Neural cell (in vitro differentiated cells): ENCODE measurements around the gene MPI. TPM values are rescaled to one million over a fixed set of nuclear protein-coding genes. Genes with fewer than 3 reads are reported as not detected.
A peak's percentile ranks its signal among the peaks of the same experiment; 100 is the strongest.
"Not testable (repeated sequence)": the region's sequence is repeated elsewhere in the genome, so short reads cannot be mapped to it uniquely, and the experiment has no call there.

Experiments
- H2AFZ ChIP-seq: fragments of 200-600, 300-800 bp; sonication (generic), shearing (Covaris generic); 2 replicates; pipeline ENCODE4 v1.6.0; 2014; ENCODE audit warnings: low read depth, mild to moderate bottlenecking, antibody characterized with exemption, low read length, moderate library complexity
- H3F3A ChIP-seq: fragments of 200-600 bp; shearing (Covaris generic); 2 replicates; pipeline ENCODE4 v1.6.1; 2016; ENCODE audit warnings: mild to moderate bottlenecking, moderate library complexity, mixed read lengths, antibody characterized with exemption, low read length; ENCODE audit not compliant: insufficient read depth, poor library complexity, severe bottlenecking
- H3K27ac ChIP-seq: fragments of 200-600, 300-800 bp; sonication (generic), shearing (Covaris generic); 2 replicates; pipeline ENCODE4 v1.5.1; 2014; ENCODE audit warnings: mild to moderate bottlenecking, low read length, moderate library complexity
- H3K27me3 ChIP-seq: fragments of 300-800, 200-600 bp; sonication (generic), shearing (Covaris generic); 2 replicates; pipeline ENCODE4 v1.6.0; 2014; ENCODE audit warnings: mild to moderate bottlenecking, low read depth, low read length, moderate library complexity; ENCODE audit not compliant: insufficient read depth
- H3K36me3 ChIP-seq: fragments of 300-800, 200-600 bp; sonication (generic), shearing (Covaris generic); 2 replicates; pipeline ENCODE4 v1.5.1; 2014; ENCODE audit warnings: mild to moderate bottlenecking, antibody characterized with exemption, low read length, moderate library complexity; ENCODE audit not compliant: insufficient read depth
- H3K4me2 ChIP-seq: fragments of 300-800, 200-600 bp; sonication (generic), shearing (Covaris generic); 2 replicates; pipeline ENCODE4 v1.6.0; 2014; ENCODE audit warnings: mild to moderate bottlenecking, low read length
- H3K4me3 ChIP-seq: fragments of 300-800, 200-600 bp; sonication (generic), shearing (Covaris generic); 2 replicates; pipeline ENCODE4 v1.5.1; 2014; ENCODE audit warnings: mild to moderate bottlenecking, low read length, moderate library complexity
- H3K79me2 ChIP-seq: fragments of 200-600 bp; shearing (Covaris generic); replicated peaks from 2 replicates; pipeline ENCODE4 v1.6.0; 2014; ENCODE audit warnings: mild to moderate bottlenecking, low read length, moderate library complexity; ENCODE audit not compliant: insufficient read depth
- H3K9ac ChIP-seq: fragments of 300-800, 200-600 bp; sonication (generic), shearing (Covaris generic); 2 replicates; pipeline ENCODE4 v1.6.1; 2016; ENCODE audit warnings: mild to moderate bottlenecking, low read length, mixed read lengths
- H3K9me2 ChIP-seq: fragments of 200-600 bp; shearing (Covaris generic); 2 replicates; pipeline ENCODE4 v1.6.1; 2016; ENCODE audit warnings: mild to moderate bottlenecking, low read length, mixed read lengths; ENCODE audit not compliant: insufficient read depth
- H3K9me3 ChIP-seq: fragments of 200-600, 300-800 bp; sonication (generic), shearing (Covaris generic); 2 replicates; pipeline ENCODE4 v1.6.1; 2016; ENCODE audit warnings: mild to moderate bottlenecking, mixed run types, low read length, moderate library complexity, mixed read lengths
- H4K20me1 ChIP-seq: fragments of 200-600 bp; shearing (Covaris generic); 2 replicates; pipeline ENCODE4 v1.6.1; 2016; ENCODE audit warnings: mild to moderate bottlenecking, mixed run types; ENCODE audit not compliant: insufficient read depth
- CTCF ChIP-seq: fragments of 450-650 bp; IDR thresholded peaks from 2 replicates; pipeline ENCODE4 v1.5.1; 2014; ENCODE audit warnings: antibody characterized with exemption, mild to moderate bottlenecking, moderate library complexity; ENCODE audit not compliant: poor library complexity, severe bottlenecking
- EP300 ChIP-seq: fragments of 450-650 bp; conservative IDR thresholded peaks from 2 replicates; pipeline ENCODE4 v1.6.1; 2014; ENCODE audit warnings: antibody characterized with exemption, mild to moderate bottlenecking, moderate library complexity; ENCODE audit not compliant: poor library complexity, severe bottlenecking
- EZH2 ChIP-seq: fragments of 200-600, 300-800 bp; shearing (Covaris generic), sonication (generic); IDR thresholded peaks from 2 replicates; pipeline ENCODE4 v1.6.1; 2014; ENCODE audit warnings: antibody characterized with exemption, low read length, borderline replicate concordance, mild to moderate bottlenecking; ENCODE audit not compliant: insufficient read depth, poor library complexity, severe bottlenecking
- MXI1 ChIP-seq: fragments of 450-650 bp; conservative IDR thresholded peaks from 2 replicates; pipeline ENCODE4 v1.6.1; 2014; ENCODE audit warnings: antibody characterized with exemption, mild to moderate bottlenecking; ENCODE audit not compliant: poor library complexity, severe bottlenecking
- POLR2AphosphoS5 ChIP-seq: IDR thresholded peaks from 2 replicates; pipeline ENCODE4 v1.6.1; 2012
- RAD21 ChIP-seq: fragments of 450-650 bp; conservative IDR thresholded peaks from 2 replicates; pipeline ENCODE4 v1.6.1; 2014; ENCODE audit warnings: antibody characterized with exemption, mild to moderate bottlenecking, moderate library complexity
- REST ChIP-seq: IDR thresholded peaks from 2 replicates; pipeline ENCODE4 v1.6.1; 2012; ENCODE audit warnings: borderline replicate concordance
- TAF1 ChIP-seq: IDR thresholded peaks from 2 replicates; pipeline ENCODE4 v1.6.1; 2012; ENCODE audit warnings: low read depth
- polyA plus RNA-seq: library from polyadenylated mRNA; depleted of rRNA; stranded (reverse); fragments of >200 nt; gene quantifications from 2 replicates; pipeline ENCODE4 v1.2.3, GENCODE V29; 2014

Gene MPI
- polyA plus RNA-seq, 1 donor from 2014 or later = 80.3 TPM

- peaks cover 5% of the 10 kb centered on the region for H3K36me3 ChIP-seq
- no peaks in the 10 kb centered on the region for H3K27me3 ChIP-seq
- H3K79me2 ChIP-seq = no peaks in the 10 kb centered on the region
- no peaks in the 10 kb centered on the region for H3F3A ChIP-seq
- no peak overlapping the region for H3K4me2 ChIP-seq
- H3K9me2 ChIP-seq = no peaks in the 10 kb centered on the region
- TF ChIP-seq POLR2AphosphoS5 = peak; percentile 14
- no peak for TF ChIP-seq REST
- H3K4me3 ChIP-seq = no peak overlapping the region
- H3K27ac ChIP-seq = no peak overlapping the region
- no peaks in the 10 kb centered on the region for H3K9me3 ChIP-seq
- H3K9ac ChIP-seq = no peak overlapping the region
- H2AFZ ChIP-seq = no peak overlapping the region
- H4K20me1 ChIP-seq = no peaks in the 10 kb centered on the region
These were observed 3.1 kb downstream of the MPI start for GRCh38 chr15:74892931-74893330.

GRCh38 chr15:74893627-74894026 lies 3.8 kb downstream of the MPI start:
- TF ChIP-seq CTCF (no peak), RAD21 (no peak)
- no peaks in the 10 kb centered on the region for H3K9me2 ChIP-seq
- H2AFZ ChIP-seq = no peak overlapping the region
- H3K9ac ChIP-seq = no peak overlapping the region
- peaks cover 5% of the 10 kb centered on the region for H3K36me3 ChIP-seq
- H3F3A ChIP-seq = no peaks in the 10 kb centered on the region
- no peak overlapping the region for H3K4me2 ChIP-seq
- H3K4me3 ChIP-seq = no peak overlapping the region
- H3K9me3 ChIP-seq = no peaks in the 10 kb centered on the region
- no peaks in the 10 kb centered on the region for H4K20me1 ChIP-seq
- no peak overlapping the region for H3K27ac ChIP-seq
- H3K27me3 ChIP-seq = no peaks in the 10 kb centered on the region
- H3K79me2 ChIP-seq = no peaks in the 10 kb centered on the region

- not testable (repeated sequence) for H2AFZ ChIP-seq
These were observed 4.5 kb downstream of the MPI start for GRCh38 chr15:74894383-74894782.

GRCh38 chr15:74895830-74896229 lies 6.0 kb downstream of the MPI start:
- H3K9me3 ChIP-seq = no peaks in the 10 kb centered on the region
- no peaks in the 10 kb centered on the region for H4K20me1 ChIP-seq
- no peak overlapping the region for H3K9ac ChIP-seq
- H3K4me3 ChIP-seq = no peak overlapping the region
- no peaks in the 10 kb centered on the region for H3F3A ChIP-seq
- no peak overlapping the region for H3K4me2 ChIP-seq
- H3K27ac ChIP-seq = no peak overlapping the region
- peaks cover 5% of the 10 kb centered on the region for H3K36me3 ChIP-seq
- no peak overlapping the region for H2AFZ ChIP-seq
- H3K79me2 ChIP-seq = no peaks in the 10 kb centered on the region
- H3K27me3 ChIP-seq = no peaks in the 10 kb centered on the region
- H3K9me2 ChIP-seq = no peaks in the 10 kb centered on the region
- TF ChIP-seq EP300 (no peak), TAF1 (no peak), EZH2 (no peak), REST (no peak), POLR2AphosphoS5 (no peak), RAD21 (no peak), MXI1 (no peak)

More at GRCh38 chr15:74894383-74894782, 4.5 kb downstream of the MPI start:
- H4K20me1 ChIP-seq, H3K9me3 ChIP-seq, H3K79me2 ChIP-seq, H3K4me2 ChIP-seq, H3K36me3 ChIP-seq, H3K9me2 ChIP-seq, H3K27ac ChIP-seq, H3K27me3 ChIP-seq, H3F3A ChIP-seq, H3K4me3 ChIP-seq, H3K9ac ChIP-seq: not testable (repeated sequence)
